Fibroblast of lung (primary cell): ENCODE data around the gene ITIH1.

ENCODE experiments used
- EZH2 ChIP-seq: IDR thresholded peaks from 2 replicates; pipeline ENCODE4 v1.5.1; 2012; ENCODE audit warnings: low read length, control low read depth, mild to moderate bottlenecking; ENCODE audit errors: missing control alignments
- TF ChIP-seq, protein P1 (sequence below), 2 donors: IDR thresholded peaks in 1 of 2; conservative IDR thresholded peaks in 1 of 2; 1 replicate in 1 of 2; 2 replicates in 1 of 2; pipeline ENCODE4 v1.5.1; 2011 to 2012; ENCODE audit warnings: low read length in 2 of 2, control low read depth in 1 of 2, inconsistent platforms in 1 of 2, low read depth in 1 of 2, mild to moderate bottlenecking in 1 of 2

DNA sequence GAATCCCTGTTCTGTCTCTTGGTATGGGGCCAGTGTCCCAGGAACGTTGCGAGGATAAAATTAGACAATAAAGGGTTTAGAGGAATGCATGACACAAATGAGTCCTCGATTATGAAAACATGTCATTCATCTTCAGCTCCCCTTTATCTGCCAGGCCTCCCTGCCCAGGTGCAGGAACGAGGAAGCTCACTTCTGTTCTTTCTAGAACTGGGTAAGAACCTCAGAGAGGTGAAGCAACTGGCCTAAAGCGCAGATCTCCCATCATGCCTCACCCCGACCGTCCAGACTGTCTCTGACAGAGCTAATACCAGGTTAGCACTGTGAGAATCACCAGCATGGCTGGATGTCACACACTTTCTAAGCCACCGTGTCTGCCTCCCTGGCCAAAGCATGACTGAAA, 1.5 kb upstream of the ITIH1 start:
- TF ChIP-seq, protein P1, sequence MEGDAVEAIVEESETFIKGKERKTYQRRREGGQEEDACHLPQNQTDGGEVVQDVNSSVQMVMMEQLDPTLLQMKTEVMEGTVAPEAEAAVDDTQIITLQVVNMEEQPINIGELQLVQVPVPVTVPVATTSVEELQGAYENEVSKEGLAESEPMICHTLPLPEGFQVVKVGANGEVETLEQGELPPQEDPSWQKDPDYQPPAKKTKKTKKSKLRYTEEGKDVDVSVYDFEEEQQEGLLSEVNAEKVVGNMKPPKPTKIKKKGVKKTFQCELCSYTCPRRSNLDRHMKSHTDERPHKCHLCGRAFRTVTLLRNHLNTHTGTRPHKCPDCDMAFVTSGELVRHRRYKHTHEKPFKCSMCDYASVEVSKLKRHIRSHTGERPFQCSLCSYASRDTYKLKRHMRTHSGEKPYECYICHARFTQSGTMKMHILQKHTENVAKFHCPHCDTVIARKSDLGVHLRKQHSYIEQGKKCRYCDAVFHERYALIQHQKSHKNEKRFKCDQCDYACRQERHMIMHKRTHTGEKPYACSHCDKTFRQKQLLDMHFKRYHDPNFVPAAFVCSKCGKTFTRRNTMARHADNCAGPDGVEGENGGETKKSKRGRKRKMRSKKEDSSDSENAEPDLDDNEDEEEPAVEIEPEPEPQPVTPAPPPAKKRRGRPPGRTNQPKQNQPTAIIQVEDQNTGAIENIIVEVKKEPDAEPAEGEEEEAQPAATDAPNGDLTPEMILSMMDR (conservative IDR thresholded peaks at IDR 0.05 in 1 of 2, IDR thresholded peaks at IDR 0.05 in 1 of 2; ENCODE audit: low read depth in 1 of 2, low read length in 2 of 2) = no peak
- no peak for TF ChIP-seq EZH2
